Measurements from ENCODE around the gene AIDA. TPM values are rescaled to one million over a fixed set of nuclear protein-coding genes. Genes with fewer than 3 reads are reported as not detected.

Gene AIDA, protein sequence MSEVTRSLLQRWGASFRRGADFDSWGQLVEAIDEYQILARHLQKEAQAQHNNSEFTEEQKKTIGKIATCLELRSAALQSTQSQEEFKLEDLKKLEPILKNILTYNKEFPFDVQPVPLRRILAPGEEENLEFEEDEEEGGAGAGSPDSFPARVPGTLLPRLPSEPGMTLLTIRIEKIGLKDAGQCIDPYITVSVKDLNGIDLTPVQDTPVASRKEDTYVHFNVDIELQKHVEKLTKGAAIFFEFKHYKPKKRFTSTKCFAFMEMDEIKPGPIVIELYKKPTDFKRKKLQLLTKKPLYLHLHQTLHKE
- total RNA-seq (10 to 100 TPM; 64.6 to 97.2 TPM), polyA plus RNA-seq (10 to 100 TPM; 35.1 to 59.8 TPM)
- long read RNA-seq, donor 1, transcript AIDA-201 (10 exons, 3,008 nt), result major isoform, 12 of 20 reads
- long read RNA-seq, donor 1, partial matches to known transcripts, result 8 of 20 reads
- long read RNA-seq, donor 1, other reads (novel, unspliced or antisense), result 0 of 20 reads
- long read RNA-seq, donor 2, partial matches to known transcripts, result 6 of 9 reads
- long read RNA-seq, donor 2, other reads (novel, unspliced or antisense), result 0 of 9 reads
- long read RNA-seq, donor 3, partial matches to known transcripts, result 7 of 9 reads
- long read RNA-seq, donor 3, other reads (novel, unspliced or antisense), result 0 of 9 reads
- long read RNA-seq, donor 4, partial matches to known transcripts, result 0 of 2 reads
- long read RNA-seq, donor 4, other reads (novel, unspliced or antisense), result 0 of 2 reads
- long read RNA-seq, donor 5, transcript AIDA-201 (10 exons, 3,008 nt), result major isoform, 15 of 31 reads
- long read RNA-seq, donor 5, partial matches to known transcripts, result 16 of 31 reads
- long read RNA-seq, donor 5, other reads (novel, unspliced or antisense), result 0 of 31 reads

- 3 to 4% methylated on average over 49 to 56 of the region's 62 CpGs for WGBS, 2 donors
- ATAC-seq (ENCODE audit: insufficient read depth, low FRiP score), result peak; percentile 89
- peak within 1 kb of the TSS; percentile 65 to 91 for H3K9ac ChIP-seq (ENCODE audit: insufficient read depth in 1 of 2, low read length in 2 of 2)
These were observed at the start of gene AIDA, which contains the start of gene BROX for GRCh38 chr1:222712253-222713090. Gene AIDA, minus strand, starts transcription at chr1:222712491. Its CDS starts 174 bp downstream, at chr1:222712317. Gene BROX, plus strand, starts transcription at chr1:222712564. Its CDS starts 3,136 bp downstream, at chr1:222715700.

GRCh38 chr1:222761083-222761482 is 48.8 kb upstream of the AIDA start:
- ATAC-seq (ENCODE audit: insufficient read depth, low FRiP score) (no peak), DNase-seq (no peak)
- Histone ChIP-seq H3K9me3 (ENCODE audit: control insufficient read depth in 4 of 4, insufficient read depth in 3 of 4, low read length in 3 of 4) (no peaks in the 10 kb centered on the region), H3K9ac (ENCODE audit: insufficient read depth in 1 of 2, low read length in 2 of 2) (no peak overlapping the region), H3K27ac (ENCODE audit: low read depth in 1 of 2, low read length in 1 of 2) (no peak overlapping the region), H3K4me1 (ENCODE audit: control insufficient read depth in 5 of 5, insufficient read depth in 5 of 5, low read length in 5 of 5) (peaks cover 0 to 14% (median 0%) of the 10 kb centered on the region in 5 donors), H3K36me3 (ENCODE audit: control insufficient read depth in 4 of 4, insufficient read depth in 4 of 4, low read length in 4 of 4) (no peaks in the 10 kb centered on the region), H3K4me3 (no peak overlapping the region), H3K27me3 (ENCODE audit: control insufficient read depth in 3 of 3, insufficient read depth in 3 of 3, low read length in 2 of 3) (no peaks in the 10 kb centered on the region)
- 76 to 83% methylated on average over 1 of the region's 1 CpG for WGBS, 2 donors
- TF ChIP-seq CTCF (IDR thresholded peaks at IDR 0.05; ENCODE audit: control extremely low read depth, extremely low read depth), result no peak

More at GRCh38 chr1:222712253-222713090, at the start of gene AIDA, which contains the start of gene BROX:
- H3K4me3 ChIP-seq, result peak within 1 kb of the TSS; percentile 85
- TF ChIP-seq CTCF (IDR thresholded peaks at IDR 0.05; ENCODE audit: control extremely low read depth, extremely low read depth), result no peak
- DNase-seq, result peak; percentile 94 to 95 (median 95)
- H3K27me3 ChIP-seq (ENCODE audit: control insufficient read depth in 3 of 3, insufficient read depth in 3 of 3, low read length in 2 of 3), result no peaks in the 10 kb centered on the region
- H3K4me1 ChIP-seq (ENCODE audit: control insufficient read depth in 5 of 5, insufficient read depth in 5 of 5, low read length in 5 of 5), result peaks cover 0 to 21% (median 7%) of the 10 kb centered on the region in 5 donors
- peak within 1 kb of the TSS; percentile 95 to 99 for H3K27ac ChIP-seq (ENCODE audit: low read depth in 1 of 2, low read length in 1 of 2)
- peaks cover 0 to 14% (median 8%) of the 10 kb centered on the region in 4 donors for H3K36me3 ChIP-seq (ENCODE audit: control insufficient read depth in 4 of 4, insufficient read depth in 4 of 4, low read length in 4 of 4)
- no peaks in the 10 kb centered on the region for H3K9me3 ChIP-seq (ENCODE audit: control insufficient read depth in 4 of 4, insufficient read depth in 3 of 4, low read length in 3 of 4)

- Histone ChIP-seq H3K4me3 (no peak overlapping the region), H3K4me1 (ENCODE audit: control insufficient read depth in 5 of 5, insufficient read depth in 5 of 5, low read length in 5 of 5) (peaks cover 0 to 14% (median 0%) of the 10 kb centered on the region in 5 donors), H3K36me3 (ENCODE audit: control insufficient read depth in 4 of 4, insufficient read depth in 4 of 4, low read length in 4 of 4) (no peaks in the 10 kb centered on the region), H3K27me3 (ENCODE audit: control insufficient read depth in 3 of 3, insufficient read depth in 3 of 3, low read length in 2 of 3) (no peaks in the 10 kb centered on the region), H3K9me3 (ENCODE audit: control insufficient read depth in 4 of 4, insufficient read depth in 3 of 4, low read length in 3 of 4) (no peaks in the 10 kb centered on the region), H3K27ac (ENCODE audit: low read depth in 1 of 2, low read length in 1 of 2) (no peak overlapping the region), H3K9ac (ENCODE audit: insufficient read depth in 1 of 2, low read length in 2 of 2) (no peak overlapping the region)
- ATAC-seq (ENCODE audit: insufficient read depth, low FRiP score) (no peak), DNase-seq (peak in 2 of 3 donors; percentile 57 to 63)
- WGBS, 2 donors, result 82 to 84% methylated on average over 5 of the region's 5 CpGs
- no peak for TF ChIP-seq CTCF (IDR thresholded peaks at IDR 0.05; ENCODE audit: control extremely low read depth, extremely low read depth)
These were observed 47.3 kb upstream of the AIDA start for GRCh38 chr1:222759451-222760035.

All from lung (tissue), 16 donors.